K562 (cell line): ENCODE measurements around the gene SLC25A11. TPM values are rescaled to one million over a fixed set of nuclear protein-coding genes. Genes with fewer than 3 reads are reported as not detected.
A peak's percentile ranks its signal among the peaks of the same experiment; 100 is the strongest.

ENCODE experiments used
- BRF1 ChIP-seq: IDR thresholded peaks from 3 replicates; pipeline ENCODE4 v1.6.1; 2011; ENCODE audit warnings: borderline replicate concordance, mild to moderate bottlenecking; ENCODE audit not compliant: insufficient read length; ENCODE audit errors: extremely low read depth
- CBX3 ChIP-seq, 2 experiments: IDR thresholded peaks; 1 replicate in 1 of 2; 2 replicates in 1 of 2; pipeline ENCODE4 v1.6.1; 2012; ENCODE audit warnings: inconsistent platforms in 2 of 2, low read length in 2 of 2, borderline replicate concordance in 1 of 2, control low read depth in 1 of 2
- DMBX1 ChIP-seq: fragments of 250-450 bp; sonication (Bioruptor Pico); IDR thresholded peaks from 2 replicates; pipeline ENCODE4 v1.8.0; 2022; ENCODE audit warnings: inconsistent platforms, mild to moderate bottlenecking, moderate library complexity, borderline replicate concordance
- GTF2F1 ChIP-seq: IDR thresholded peaks from 2 replicates; pipeline ENCODE4 v1.6.1; 2011; ENCODE audit warnings: low read depth, low read length, improper control_type of control experiment
- HES1 ChIP-seq: fragments of 450-650 bp; IDR thresholded peaks from 2 replicates; pipeline ENCODE4 v1.6.1; 2016; ENCODE audit warnings: low read depth, mild to moderate bottlenecking, moderate library complexity
- HMG20B ChIP-seq: fragments of 250-450 bp; sonication (Bioruptor Pico); IDR thresholded peaks from 2 replicates; pipeline ENCODE4 v1.5.0; 2021; ENCODE audit warnings: mild to moderate bottlenecking
- IFI16 ChIP-seq: fragments of 250-450 bp; sonication (Bioruptor Pico); IDR thresholded peaks from 2 replicates; pipeline ENCODE4 v2.1.2; 2022; ENCODE audit warnings: mild to moderate bottlenecking, inconsistent platforms
- MTF1 ChIP-seq: fragments of 250-450 bp; sonication (Bioruptor Pico); IDR thresholded peaks from 2 replicates; pipeline ENCODE4 v1.9.0; 2021; ENCODE audit warnings: moderate library complexity, mild to moderate bottlenecking, inconsistent platforms, borderline replicate concordance
- NFIX ChIP-seq: fragments of 250-450 bp; sonication (Bioruptor Pico); IDR thresholded peaks from 2 replicates; pipeline ENCODE4 v1.4.0; 2020; ENCODE audit warnings: low read depth, mild to moderate bottlenecking, moderate library complexity
- NR2C1 ChIP-seq, 2 experiments: fragments of 450-650 bp; IDR thresholded peaks; 2 replicates each; pipeline ENCODE4 v1.6.1; 2017; ENCODE audit warnings: mild to moderate bottlenecking in 2 of 2, antibody characterized with exemption in 1 of 2, inconsistent platforms in 1 of 2, missing compliant biosample characterization in 1 of 2, missing genetic modification characterization in 1 of 2
- PCBP1 ChIP-seq: fragments of 200-400 bp; formaldehyde crosslinking; IDR thresholded peaks from 2 replicates; pipeline ENCODE4 v1.6.1; 2018; ENCODE audit warnings: mild to moderate bottlenecking, low read depth, low read length; ENCODE audit not compliant: poor library complexity, severe bottlenecking
- SMARCC2 ChIP-seq: fragments of 450-650 bp; IDR thresholded peaks from 2 replicates; pipeline ENCODE4 v1.6.1; 2017; ENCODE audit warnings: antibody characterized with exemption, moderate library complexity, mild to moderate bottlenecking, low read depth
- TCF3 ChIP-seq: sonication (generic); formaldehyde crosslinking; IDR thresholded peaks from 2 replicates; pipeline ENCODE4 v1.4.0; 2020; ENCODE audit warnings: mild to moderate bottlenecking, missing genetic modification reagents
- TEAD1 ChIP-seq, 2 experiments: fragments of 450-650 bp in 1 of 2; sonication (generic) in 1 of 2; formaldehyde crosslinking; IDR thresholded peaks; 2 replicates each; pipeline versions ENCODE4 v1.4.0 to v1.8.0; 2020 to 2022; ENCODE audit warnings: mild to moderate bottlenecking in 2 of 2, missing genetic modification reagents in 1 of 2
- UBTF ChIP-seq, 2 experiments: IDR thresholded peaks; 2 replicates each; pipeline ENCODE4 v1.6.1; 2012; ENCODE audit warnings: improper control_type of control experiment in 2 of 2, low read depth in 2 of 2, low read length in 2 of 2, borderline replicate concordance in 1 of 2
- VEZF1 ChIP-seq: fragments of 200-800 bp; sonication (Bioruptor generic); IDR thresholded peaks from 2 replicates; pipeline ENCODE4 v1.6.1; 2017; ENCODE audit warnings: missing genetic modification characterization, missing compliant biosample characterization
- ZBTB33 ChIP-seq: sonication (generic); formaldehyde crosslinking; IDR thresholded peaks from 2 replicates; pipeline ENCODE4 v1.8.1; 2023; ENCODE audit warnings: mild to moderate bottlenecking, missing genetic modification reagents
- ZNF133 ChIP-seq: fragments of 250-450 bp; sonication (Bioruptor Pico); IDR thresholded peaks from 2 replicates; pipeline ENCODE4 v1.4.0; 2020; ENCODE audit warnings: mild to moderate bottlenecking
- ZNF780A ChIP-seq: fragments of 250-450 bp; sonication (Bioruptor Pico); IDR thresholded peaks from 2 replicates; pipeline ENCODE4 v1.5.0; 2021; ENCODE audit warnings: mild to moderate bottlenecking
- ZSCAN32 ChIP-seq: fragments of 450-650 bp; formaldehyde crosslinking; IDR thresholded peaks from 2 replicates; pipeline ENCODE4 v1.4.0; 2020; ENCODE audit warnings: mild to moderate bottlenecking, moderate library complexity
- polyA plus RNA-seq, 8 experiments: library from polyadenylated mRNA; depleted of rRNA in 4 of 8; stranded (reverse) in 5 of 8; unstranded in 3 of 8; fragments of >200 nt; fragmentation: Nextera tagmentation in 2 of 8; fragmentation: Illumina TruSeq in 1 of 8; extraction: Ambion mirVana in 2 of 8; extraction: Trizol in 1 of 8; gene quantifications; 2 replicates each; pipeline versions ENCODE4 v1.2.1 to v1.2.3, GENCODE V29; 2011 to 2014; ENCODE audit warnings: inconsistent platforms in 1 of 8, missing spikeins in 1 of 8
- total RNA-seq, 7 experiments: library from RNA; depleted of rRNA in 6 of 7; stranded (reverse); fragments of >200 nt in 6 of 7; fragmentation: Illumina TruSeq in 2 of 7; extraction: Trizol in 2 of 7; gene quantifications; 2 replicates each; pipeline versions ENCODE4 v1.2.1 to v1.2.3, GENCODE V29; 2011 to 2021; ENCODE audit warnings: low replicate concordance in 1 of 7

SLC25A11 gene
- total and polyA plus RNA-seq, 9 of the 15 experiments (the other 6 are each of a cell fraction or from before 2014, with no cell fraction given) = 3.1 to 56.7 (median 32.9) TPM

GRCh38 chr17:4966844-4967538 is 27.1 kb upstream of the SLC25A11 start (continued):
- TF ChIP-seq TEAD1 (CRISPR knock-in tag; IDR thresholded peaks at IDR 0.05) (peak; percentile 15 to 94; a peak in 2 of 4 replicates), SMARCC2 (no peak), ZNF780A (CRISPR knock-in tag) (no peak), ZSCAN32 (no peak), GTF2F1 (peak; percentile 1; the same call in 1 of the 2 replicates), BRF1 (no peak), HMG20B (CRISPR knock-in tag) (no peak), UBTF (IDR thresholded peaks at IDR 0.05; ENCODE audit: borderline replicate concordance in 1 of 2, low read depth in 2 of 2, low read length in 2 of 2) (peak in 1 of 2 experiments; percentile 38; a peak in 2 of 4 replicates), IFI16 (CRISPR knock-in tag) (no peak), TCF3 (CRISPR knock-in tag) (0 out of 2 replicates have a peak, but pooled peaks have one; percentile 7), HES1 (no peak), ZBTB33 (no peak), DMBX1 (0 out of 2 replicates have a peak, but pooled peaks have one; percentile 62), MTF1 (CRISPR knock-in tag) (no peak), NR2C1 (IDR thresholded peaks at IDR 0.05) (peak; percentile 81), NR2C1 (tag; IDR thresholded peaks at IDR 0.05) (0 out of 2 replicates have a peak, but pooled peaks have one; percentile 9), VEZF1 (CRISPR knock-in tag) (peak; percentile 36), ZNF133 (CRISPR knock-in tag) (no peak), PCBP1 (no peak), NFIX (CRISPR knock-in tag) (no peak), CBX3 (IDR thresholded peaks at IDR 0.05; ENCODE audit: borderline replicate concordance in 1 of 2, low read length in 2 of 2) (peak in 1 of 2 experiments; percentile 42; a peak in 1 of 3 replicates)
